T-helper 9 cell (primary cell): ENCODE measurements around the gene CHIA.

ENCODE experiments used
- DNase-seq: peaks from one replicate; pipeline ENCODE4 v3.0.0-alpha.2; 2020
- total RNA-seq, 2 donors: gene quantifications; one replicate each; lab custom pipeline; 2026; lab: John Stamatoyannopoulos, UW

Gene CHIA
- total RNA-seq: 0 reads per million in 2 donors

- no peak for DNase-seq
Observed at GRCh38 chr1:111290630-111291029, at the start of gene CHIA. TSS of gene CHIA (plus strand) at chr1:111290851. CDS start at chr1:111310468, 19,617 bp downstream.

GRCh38 chr1:111241797-111242196, 48.9 kb upstream of the CHIA start:
- no peak for DNase-seq

GRCh38 chr1:111242805-111243523, 47.7 kb upstream of the CHIA start:
- no peak for DNase-seq

GRCh38 chr1:111247125-111247838, 43.4 kb upstream of the CHIA start:
- DNase-seq: no peak

- DNase-seq: no peak
Observed at GRCh38 chr1:111249960-111250359, 40.7 kb upstream of the CHIA start.

- no peak for DNase-seq
Observed at GRCh38 chr1:111251570-111251969, 39.1 kb upstream of the CHIA start.

- DNase-seq: no peak
Observed at GRCh38 chr1:111252786-111253185, 37.9 kb upstream of the CHIA start.

- no peak for DNase-seq
Observed at GRCh38 chr1:111253876-111254275, 36.8 kb upstream of the CHIA start.

GRCh38 chr1:111256988-111257658, 33.5 kb upstream of the CHIA start:
- DNase-seq: no peak

- no peak for DNase-seq
Observed at GRCh38 chr1:111267801-111268508, 22.7 kb upstream of the CHIA start.

GRCh38 chr1:111269825-111270406, 20.7 kb upstream of the CHIA start:
- no peak for DNase-seq

GRCh38 chr1:111270771-111271463, 19.7 kb upstream of the CHIA start:
- no peak for DNase-seq

GRCh38 chr1:111271464-111271801, 19.2 kb upstream of the CHIA start:
- DNase-seq: no peak

- DNase-seq: no peak
Observed at GRCh38 chr1:111272081-111272480, 18.6 kb upstream of the CHIA start.

- DNase-seq: no peak
Observed at GRCh38 chr1:111274653-111275052, 16.0 kb upstream of the CHIA start.

GRCh38 chr1:111275079-111275478, 15.6 kb upstream of the CHIA start:
- DNase-seq: no peak

GRCh38 chr1:111275780-111276433, 14.7 kb upstream of the CHIA start:
- DNase-seq: no peak

- DNase-seq: no peak
Observed at GRCh38 chr1:111279144-111279543, 11.5 kb upstream of the CHIA start.

GRCh38 chr1:111280267-111280666, 10.4 kb upstream of the CHIA start:
- DNase-seq: no peak

- no peak for DNase-seq
Observed at GRCh38 chr1:111281411-111281810, 9.2 kb upstream of the CHIA start.

- no peak for DNase-seq
Observed at GRCh38 chr1:111283838-111284237, 6.8 kb upstream of the CHIA start.

- DNase-seq: no peak
Observed at GRCh38 chr1:111285879-111286278, 4.8 kb upstream of the CHIA start.
